HFFc6 (cell line): ENCODE data around the gene GSN. TPM values are rescaled to one million over a fixed set of nuclear protein-coding genes. Genes with fewer than 3 reads are reported as not detected.

Experiments
- DNase-seq: peaks from one replicate; pipeline ENCODE4 v3.0.0-alpha.2; 2018
- H3K27ac Mint-ChIP-seq: 2 replicates; pipeline ENCODE4 v1.8.0; 2020; ENCODE audit warnings: mild to moderate bottlenecking, mixed read lengths
- H3K27me3 Mint-ChIP-seq: 2 replicates; pipeline ENCODE4 v1.8.0; 2021; ENCODE audit warnings: mild to moderate bottlenecking, moderate library complexity, mixed read lengths; ENCODE audit not compliant: insufficient read depth
- H3K36me3 Mint-ChIP-seq: 2 replicates; pipeline ENCODE4 v1.8.0; 2021; ENCODE audit warnings: low read depth, mixed read lengths
- H3K4me1 Mint-ChIP-seq: 2 replicates; pipeline ENCODE4 v1.8.0; 2020; ENCODE audit warnings: low read depth, mixed read lengths
- H3K4me3 Mint-ChIP-seq: 2 replicates; pipeline ENCODE4 v1.8.0; 2020; ENCODE audit warnings: mild to moderate bottlenecking, moderate library complexity, mixed read lengths
- H3K9me3 Mint-ChIP-seq: 2 replicates; pipeline ENCODE4 v1.8.0; 2020; ENCODE audit warnings: mild to moderate bottlenecking, mixed read lengths
- total RNA-seq, 6 experiments: library from RNA; stranded (reverse); fragmentation: NEBNext Ultra II Directional; extraction: Animal tissue kit (Norgen Biotek cat#: 25700); gene quantifications; 2 replicates in 1 of 6; 3 replicates in 5 of 6; pipeline ENCODE4 v1.2.3, GENCODE V29; 2021
- TF ChIP-seq, protein P1 (sequence below): fragments of 200-600 bp; sonication (generic); IDR thresholded peaks from 2 replicates; pipeline ENCODE4 v1.5.0; 2021; ENCODE audit warnings: antibody characterized with exemption, mild to moderate bottlenecking

Gene GSN
- total RNA-seq, 6 experiments from 2014 or later, result 288 to 394 (median 318) TPM

DNA sequence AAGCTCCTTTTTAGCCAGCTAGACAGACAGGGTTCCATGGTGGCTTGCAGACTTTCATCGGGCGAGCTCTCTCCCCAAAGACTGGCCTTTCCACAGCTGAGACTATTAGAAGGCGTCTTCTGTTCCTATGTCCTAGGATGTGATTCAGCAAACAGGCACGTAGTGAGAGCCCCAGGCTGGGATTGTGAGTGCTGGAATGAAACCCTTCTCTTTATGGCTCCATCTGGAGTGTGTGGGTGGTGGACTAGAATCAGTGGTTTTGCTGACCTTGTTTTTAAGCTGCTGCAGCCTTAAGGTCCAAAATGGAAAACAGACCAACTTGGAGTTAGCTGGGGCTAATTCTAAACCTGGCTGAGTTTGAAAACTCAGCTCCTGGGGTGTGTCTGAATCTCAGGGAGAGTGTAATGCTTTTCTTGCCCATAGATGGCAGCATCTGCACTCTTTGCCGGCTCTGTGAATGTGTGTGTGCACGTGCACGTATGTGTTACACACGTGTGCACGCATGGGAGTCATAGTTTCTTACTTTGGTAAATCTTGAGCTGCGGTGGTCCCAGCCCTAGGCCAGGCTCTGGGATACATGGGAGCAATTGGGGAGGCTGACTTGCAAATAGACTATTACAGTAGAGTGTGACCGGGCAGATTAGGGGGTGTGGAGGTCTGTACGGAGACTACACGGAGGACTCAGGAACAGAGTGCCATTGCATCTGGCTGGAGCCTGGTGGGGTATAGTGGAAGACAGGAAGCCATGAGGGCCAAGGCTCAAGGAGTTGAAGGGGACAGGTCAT is 10.7 kb downstream of the GSN start:
- H3K27me3 Mint-ChIP-seq, result no peaks in the 10 kb centered on the region; the same call in 1 of the 2 replicates
- peak; percentile 98 for DNase-seq
- peaks cover 100% of the 10 kb centered on the region for H3K4me1 Mint-ChIP-seq
- peak overlapping the region; percentile 98 for H3K27ac Mint-ChIP-seq
- peaks cover 38% of the 10 kb centered on the region for H3K36me3 Mint-ChIP-seq
- H3K9me3 Mint-ChIP-seq, result no peaks in the 10 kb centered on the region
- H3K4me3 Mint-ChIP-seq, result peak overlapping the region; percentile 83
- TF ChIP-seq, protein P1, sequence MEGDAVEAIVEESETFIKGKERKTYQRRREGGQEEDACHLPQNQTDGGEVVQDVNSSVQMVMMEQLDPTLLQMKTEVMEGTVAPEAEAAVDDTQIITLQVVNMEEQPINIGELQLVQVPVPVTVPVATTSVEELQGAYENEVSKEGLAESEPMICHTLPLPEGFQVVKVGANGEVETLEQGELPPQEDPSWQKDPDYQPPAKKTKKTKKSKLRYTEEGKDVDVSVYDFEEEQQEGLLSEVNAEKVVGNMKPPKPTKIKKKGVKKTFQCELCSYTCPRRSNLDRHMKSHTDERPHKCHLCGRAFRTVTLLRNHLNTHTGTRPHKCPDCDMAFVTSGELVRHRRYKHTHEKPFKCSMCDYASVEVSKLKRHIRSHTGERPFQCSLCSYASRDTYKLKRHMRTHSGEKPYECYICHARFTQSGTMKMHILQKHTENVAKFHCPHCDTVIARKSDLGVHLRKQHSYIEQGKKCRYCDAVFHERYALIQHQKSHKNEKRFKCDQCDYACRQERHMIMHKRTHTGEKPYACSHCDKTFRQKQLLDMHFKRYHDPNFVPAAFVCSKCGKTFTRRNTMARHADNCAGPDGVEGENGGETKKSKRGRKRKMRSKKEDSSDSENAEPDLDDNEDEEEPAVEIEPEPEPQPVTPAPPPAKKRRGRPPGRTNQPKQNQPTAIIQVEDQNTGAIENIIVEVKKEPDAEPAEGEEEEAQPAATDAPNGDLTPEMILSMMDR, result peak; percentile 91

DNA sequence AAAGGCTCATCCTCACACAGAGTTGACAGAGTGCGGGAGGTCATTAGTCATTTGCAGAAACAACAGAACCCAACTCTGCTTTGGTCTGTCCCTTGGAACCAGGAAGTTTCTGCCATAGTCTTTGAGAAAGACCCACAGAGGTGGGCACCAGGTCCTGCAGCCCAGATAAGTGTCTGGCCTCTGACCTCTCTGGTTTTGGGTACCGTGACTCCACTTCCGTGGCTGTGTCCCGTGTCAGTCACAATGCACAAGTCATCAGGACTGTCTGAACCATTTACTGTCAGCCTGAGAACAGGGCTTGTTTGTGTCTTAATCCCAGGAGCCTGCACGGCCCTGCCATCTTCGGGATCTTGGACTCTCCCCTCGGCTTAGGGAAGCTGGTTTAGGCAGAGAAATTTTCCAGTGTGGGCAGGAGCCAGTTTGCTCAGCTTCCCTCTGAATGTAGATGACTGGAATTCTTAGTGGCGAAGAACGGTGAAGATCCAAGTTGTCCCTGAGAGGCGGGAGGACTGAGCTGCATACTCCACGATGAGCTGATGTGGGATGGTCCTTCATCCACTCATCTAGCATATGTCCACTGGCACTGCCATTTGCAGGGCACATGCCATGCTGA is 11.9 kb downstream of the GSN start:
- TF ChIP-seq, protein P1, result no peak
- H3K27me3 Mint-ChIP-seq, result peaks cover 4% of the 10 kb centered on the region
- peak overlapping the region; percentile 98 for H3K27ac Mint-ChIP-seq
- no peaks in the 10 kb centered on the region for H3K9me3 Mint-ChIP-seq
- peaks cover 39% of the 10 kb centered on the region for H3K36me3 Mint-ChIP-seq
- DNase-seq, result no peak
- peaks cover 100% of the 10 kb centered on the region for H3K4me1 Mint-ChIP-seq
- H3K4me3 Mint-ChIP-seq, result peak overlapping the region; percentile 83

DNA sequence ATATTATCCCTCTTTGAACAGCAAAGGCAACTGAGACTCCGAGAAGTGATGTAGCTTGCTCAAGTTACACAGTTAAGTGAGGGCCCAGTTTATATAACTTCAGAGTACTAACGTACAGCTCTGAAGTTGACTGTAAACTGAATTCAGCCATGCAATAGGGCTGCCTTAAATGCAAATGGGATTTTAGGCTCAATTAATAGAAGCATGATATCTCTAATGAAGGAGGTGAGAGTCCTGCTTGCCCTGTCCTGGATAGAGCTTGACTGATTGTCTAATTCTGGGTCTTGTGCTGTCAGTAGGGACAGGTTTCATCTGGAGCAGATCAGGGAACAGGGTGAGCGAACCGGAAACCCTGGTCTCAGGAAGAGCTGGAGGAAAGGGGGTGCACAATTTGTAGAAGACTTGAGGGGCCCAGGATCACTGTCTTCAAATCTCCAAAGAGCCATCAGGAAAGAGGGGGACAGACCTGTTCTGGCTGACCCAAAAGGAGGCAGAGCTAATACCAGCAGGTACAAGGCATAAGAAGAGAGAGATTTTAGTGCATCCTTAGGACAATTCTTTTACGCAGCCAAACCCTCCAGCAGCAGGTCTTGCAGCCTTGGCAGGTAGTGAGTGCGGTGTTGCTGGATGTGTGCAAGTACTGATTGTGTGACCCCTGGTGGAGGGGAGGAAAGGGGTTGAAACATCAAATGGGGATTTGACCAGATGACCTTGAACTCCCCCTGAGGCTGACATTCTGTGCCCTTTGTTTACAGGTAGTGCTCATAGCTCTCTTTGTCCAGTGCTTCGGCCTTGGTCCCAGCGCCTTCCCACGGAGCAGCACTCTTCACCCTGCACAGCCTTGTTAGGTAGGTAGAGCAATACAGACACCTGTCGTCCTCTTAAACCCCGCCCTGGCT is 13.0 kb downstream of the GSN start:
- Mint-ChIP-seq H3K9me3 (no peaks in the 10 kb centered on the region), H3K4me3 (peak overlapping the region; percentile 75)
- TF ChIP-seq, protein P1, result peak; percentile 6; the same call in 1 of the 2 replicates

DNA sequence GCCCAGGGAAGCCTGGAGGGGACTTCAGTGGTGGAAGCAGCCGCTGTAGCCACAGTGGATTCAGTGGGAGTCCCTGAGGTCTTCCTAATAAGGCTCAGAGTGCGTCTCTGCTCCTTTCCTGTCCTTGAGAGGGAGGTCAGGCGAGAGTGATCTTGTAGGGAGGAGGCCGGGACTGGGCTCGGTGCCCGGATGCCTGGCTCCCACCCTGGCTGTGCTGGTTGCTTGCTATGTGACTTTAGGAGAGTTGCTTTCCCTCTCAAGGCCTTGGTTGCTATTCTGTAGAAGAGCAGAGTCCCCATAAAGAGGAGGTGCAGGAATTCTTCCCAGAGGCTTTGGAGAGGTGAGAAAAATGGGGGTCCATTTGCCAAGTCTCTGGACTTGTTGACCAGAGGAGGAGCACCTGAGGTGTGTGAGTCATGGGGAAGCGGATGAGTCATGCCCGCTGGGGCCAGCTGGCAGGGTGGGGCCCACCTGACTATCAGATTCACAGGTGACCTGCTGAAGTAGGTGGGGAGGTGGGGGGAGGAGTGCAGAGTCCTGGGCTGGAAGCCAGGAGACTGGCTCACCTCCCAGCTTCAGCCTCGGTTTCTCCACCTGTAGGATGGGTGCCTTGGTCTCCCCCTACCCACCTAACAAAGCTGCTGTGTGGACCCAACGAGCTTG is 13.8 kb downstream of the GSN start:
- Mint-ChIP-seq H3K4me1 (peaks cover 96% of the 10 kb centered on the region), H3K27me3 (peaks cover 6% of the 10 kb centered on the region), H3K9me3 (no peaks in the 10 kb centered on the region), H3K36me3 (peaks cover 35% of the 10 kb centered on the region), H3K4me3 (peak overlapping the region; percentile 75), H3K27ac (peak overlapping the region; percentile 98)
- DNase-seq, result peak; percentile 60
- TF ChIP-seq, protein P1, result no peak; the same call in 1 of the 2 replicates

More for the DNA sequence above, 13.0 kb downstream of the GSN start:
- Mint-ChIP-seq H3K4me1 (peaks cover 96% of the 10 kb centered on the region), H3K36me3 (peaks cover 39% of the 10 kb centered on the region), H3K27me3 (peaks cover 4% of the 10 kb centered on the region), H3K27ac (peak overlapping the region; percentile 98)
- no peak for DNase-seq
